ENCODE results near the gene RCN2. TPM values are rescaled to one million over a fixed set of nuclear protein-coding genes. Genes with fewer than 3 reads are reported as not detected.

The RCN2 gene
- total and polyA plus RNA-seq, 2 experiments from 2014 or later = 96.7 to 178 TPM

DNA sequence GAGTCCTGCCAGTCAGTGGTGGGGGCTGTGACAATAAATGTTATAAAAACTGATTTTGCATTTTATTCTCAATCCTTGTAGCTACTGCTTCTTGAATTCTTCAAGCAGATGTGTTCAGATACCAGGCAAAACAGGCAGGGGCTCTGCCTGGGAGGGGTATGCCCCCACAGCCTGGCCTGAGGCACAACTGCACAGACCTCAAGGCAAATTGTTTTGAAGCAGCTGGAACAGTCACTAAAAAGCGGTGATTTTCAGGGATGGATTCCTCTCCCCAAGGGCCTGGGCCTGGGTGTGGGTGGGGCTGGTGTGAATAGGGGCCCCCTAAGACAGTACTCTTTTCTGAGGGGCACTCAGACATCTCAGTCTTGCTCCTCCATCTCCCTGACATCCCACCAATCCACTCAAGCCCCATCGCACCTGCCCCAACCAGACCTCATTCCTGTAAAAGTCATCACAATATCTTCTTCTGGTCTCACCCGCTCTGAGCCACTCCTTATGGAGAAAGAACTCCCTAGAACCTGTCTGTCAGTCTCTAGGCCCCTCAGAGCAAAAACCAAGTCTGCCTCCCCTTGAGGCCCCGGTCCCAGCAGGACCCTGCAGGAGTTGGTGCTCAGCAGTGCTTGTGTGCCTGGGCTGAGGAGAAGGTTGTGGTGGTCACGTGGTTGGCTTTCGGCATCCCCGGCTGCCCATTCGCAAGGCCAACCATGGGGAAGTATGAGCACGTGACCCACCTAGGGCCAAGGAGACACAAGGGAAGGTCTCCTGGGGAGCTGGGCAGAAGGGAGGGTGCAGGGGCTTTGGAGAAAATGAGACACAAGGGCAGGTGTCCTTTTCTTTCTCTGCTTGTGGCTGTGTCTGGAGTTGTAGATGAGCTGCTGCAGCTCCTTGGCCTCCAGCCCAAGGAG, 60.4 kb downstream of the RCN2 start:
- H3K9ac ChIP-seq = no peak overlapping the region
- no peak overlapping the region for H3K4me3 ChIP-seq
- in situ Hi-C loops (cut with MboI) = no loop called here
- H3K4me2 ChIP-seq (ENCODE audit: unreplicated experiment) = no peak overlapping the region
- peaks cover 10% of the 10 kb centered on the region for H3K4me1 ChIP-seq (ENCODE audit: insufficient read depth)
- no peaks in the 10 kb centered on the region for H3K36me3 ChIP-seq (ENCODE audit: low read depth)
- no peaks in the 10 kb centered on the region for H3K79me2 ChIP-seq (ENCODE audit: insufficient read depth)
- no peaks in the 10 kb centered on the region for H3K9me3 ChIP-seq (ENCODE audit: low read depth)
- H4K20me1 ChIP-seq (ENCODE audit: insufficient read depth) = no peaks in the 10 kb centered on the region
- no peaks in the 10 kb centered on the region for H3F3A ChIP-seq (ENCODE audit: insufficient read depth)
- H3K9me2 ChIP-seq (ENCODE audit: insufficient read depth) = no peaks in the 10 kb centered on the region
- no peak overlapping the region for H2AFZ ChIP-seq
- no peak overlapping the region for H3K27ac ChIP-seq
- WGBS, 2 experiments (ENCODE audit: low coverage in 1 of 2, low lambda C conversion rate in 2 of 2, missing lambda C conversion rate in 2 of 2) = 88 to 89% methylated on average over 9 of the region's 9 CpGs
- TF ChIP-seq EZH2phosphoT487 (IDR thresholded peaks at IDR 0.05; ENCODE audit: insufficient read depth, low read depth) (no peak), EZH2 (IDR thresholded peaks at IDR 0.05; ENCODE audit: insufficient read depth, poor library complexity, severe bottlenecking) (no peak)
- H3K27me3 ChIP-seq (replicated peaks; ENCODE audit: insufficient read depth) = no peaks in the 10 kb centered on the region
- DNase-seq = no peak

DNA sequence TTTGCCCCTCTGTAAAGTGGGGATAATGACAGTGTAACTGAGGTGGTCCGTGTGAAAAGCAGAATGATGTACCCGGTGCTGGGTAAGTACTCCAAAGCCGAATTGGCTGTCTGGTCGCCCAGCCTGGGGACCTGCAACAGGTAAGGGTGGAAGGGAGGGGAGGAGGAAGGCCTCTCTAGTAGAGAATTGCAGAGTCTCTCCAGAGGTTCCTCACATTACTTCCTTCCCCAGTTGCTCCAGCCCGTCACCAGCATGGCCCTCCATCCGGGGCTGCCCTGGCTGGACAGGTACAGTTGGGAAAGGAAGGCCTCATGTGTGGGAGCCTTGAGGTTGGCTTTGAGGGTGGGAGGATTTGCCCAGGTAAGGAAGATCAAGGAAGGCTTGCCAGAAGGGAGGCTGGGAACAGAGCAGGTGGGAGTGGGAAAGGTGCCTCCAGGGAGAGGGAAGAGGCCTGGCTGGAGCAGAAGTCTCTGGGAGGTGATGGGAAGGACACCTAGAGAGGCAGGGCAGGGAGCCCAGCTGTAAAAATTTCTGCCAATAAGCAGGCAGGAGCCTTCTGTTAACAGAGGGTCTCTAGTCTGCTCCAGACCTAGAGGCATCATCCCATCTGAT, 61.7 kb downstream of the RCN2 start:
- TF ChIP-seq EZH2 (IDR thresholded peaks at IDR 0.05; ENCODE audit: insufficient read depth, poor library complexity, severe bottlenecking) = no peak
- TF ChIP-seq EZH2phosphoT487 (IDR thresholded peaks at IDR 0.05; ENCODE audit: insufficient read depth, low read depth) = no peak
- Histone ChIP-seq H3K9ac (no peak overlapping the region), H4K20me1 (ENCODE audit: insufficient read depth) (no peaks in the 10 kb centered on the region), H3K9me3 (ENCODE audit: low read depth) (no peaks in the 10 kb centered on the region), H3K4me2 (ENCODE audit: unreplicated experiment) (no peak overlapping the region), H3K4me1 (ENCODE audit: insufficient read depth) (peaks cover 13% of the 10 kb centered on the region), H2AFZ (no peak overlapping the region), H3K36me3 (ENCODE audit: low read depth) (no peaks in the 10 kb centered on the region), H3K9me2 (ENCODE audit: insufficient read depth) (no peaks in the 10 kb centered on the region), H3F3A (ENCODE audit: insufficient read depth) (peaks cover 4% of the 10 kb centered on the region; the same call in 1 of the 2 replicates), H3K27ac (no peak overlapping the region), H3K79me2 (ENCODE audit: insufficient read depth) (no peaks in the 10 kb centered on the region), H3K4me3 (no peak overlapping the region), H3K27me3 (replicated peaks; ENCODE audit: insufficient read depth) (no peaks in the 10 kb centered on the region)
- 79 to 85% methylated on average over 6 of the region's 6 CpGs for WGBS, 2 experiments (ENCODE audit: low coverage in 1 of 2, low lambda C conversion rate in 2 of 2, missing lambda C conversion rate in 2 of 2)
- in situ Hi-C loops (cut with MboI) = no loop called here
- no peak for DNase-seq

DNA sequence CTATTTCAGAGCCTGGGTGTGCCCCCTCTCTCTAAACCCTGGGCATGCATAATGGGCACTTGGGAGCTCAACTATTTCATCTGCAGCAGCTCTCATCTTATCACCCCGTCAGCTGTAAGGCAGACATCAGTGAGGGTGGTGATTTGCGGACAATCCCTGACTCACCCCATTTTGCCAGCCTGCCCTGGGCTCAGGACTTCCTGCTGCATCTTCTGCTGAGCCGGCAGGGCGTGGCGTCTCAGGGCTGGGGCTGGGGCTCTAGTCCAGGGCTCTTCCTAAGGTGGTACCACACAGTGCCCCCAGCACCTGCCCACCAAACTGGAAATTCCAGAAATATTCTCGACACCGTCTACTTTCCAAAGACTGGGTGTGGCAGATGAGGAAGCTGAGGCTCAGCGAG, 62.5 kb downstream of the RCN2 start:
- Histone ChIP-seq H3K9me3 (ENCODE audit: low read depth) (no peaks in the 10 kb centered on the region), H3K9me2 (ENCODE audit: insufficient read depth) (no peaks in the 10 kb centered on the region), H3K27me3 (replicated peaks; ENCODE audit: insufficient read depth) (no peaks in the 10 kb centered on the region), H3K9ac (no peak overlapping the region), H3F3A (ENCODE audit: insufficient read depth) (peaks cover 4% of the 10 kb centered on the region; the same call in 1 of the 2 replicates), H4K20me1 (ENCODE audit: insufficient read depth) (no peaks in the 10 kb centered on the region), H3K4me2 (ENCODE audit: unreplicated experiment) (no peak overlapping the region), H3K4me3 (no peak overlapping the region), H2AFZ (no peak overlapping the region), H3K79me2 (ENCODE audit: insufficient read depth) (no peaks in the 10 kb centered on the region), H3K27ac (no peak overlapping the region), H3K36me3 (ENCODE audit: low read depth) (no peaks in the 10 kb centered on the region), H3K4me1 (ENCODE audit: insufficient read depth) (peaks cover 13% of the 10 kb centered on the region)
- TF ChIP-seq EZH2 (IDR thresholded peaks at IDR 0.05; ENCODE audit: insufficient read depth, poor library complexity, severe bottlenecking) (no peak), EZH2phosphoT487 (IDR thresholded peaks at IDR 0.05; ENCODE audit: insufficient read depth, low read depth) (no peak)
- DNase-seq = no peak
- in situ Hi-C loops (cut with MboI) = no loop called here
- WGBS, 2 experiments (ENCODE audit: low coverage in 1 of 2, low lambda C conversion rate in 2 of 2, missing lambda C conversion rate in 2 of 2) = 87 to 95% methylated on average over 8 of the region's 8 CpGs

DNA sequence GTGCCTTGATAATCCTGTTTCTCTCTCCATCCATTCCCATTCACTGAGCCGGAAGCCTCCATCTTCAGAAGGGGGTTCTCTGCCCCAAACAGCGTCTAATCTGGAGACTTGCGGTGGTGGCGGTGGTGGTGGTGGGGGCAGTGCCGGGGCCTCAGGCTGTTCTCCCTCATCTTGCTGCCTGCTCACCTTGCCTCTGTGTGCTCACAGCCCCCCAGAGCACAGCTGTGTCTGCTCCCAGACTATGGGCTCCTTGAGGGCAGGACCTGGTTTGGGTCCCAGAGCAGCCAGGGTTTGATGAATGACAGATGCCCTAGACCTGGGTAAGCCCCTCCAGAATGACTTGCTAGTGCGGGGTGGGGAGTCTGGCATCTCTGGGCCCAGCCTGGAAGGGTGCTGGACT, 62.9 kb downstream of the RCN2 start:
- no peak for TF ChIP-seq EZH2phosphoT487 (IDR thresholded peaks at IDR 0.05; ENCODE audit: insufficient read depth, low read depth)
- no peak for TF ChIP-seq EZH2 (IDR thresholded peaks at IDR 0.05; ENCODE audit: insufficient read depth, poor library complexity, severe bottlenecking)
- H3K9me3 ChIP-seq (ENCODE audit: low read depth) = no peaks in the 10 kb centered on the region
- no peak for DNase-seq
- H3K4me2 ChIP-seq (ENCODE audit: unreplicated experiment) = no peak overlapping the region
- H3K27ac ChIP-seq = no peak overlapping the region
- no peak overlapping the region for H3K4me3 ChIP-seq
- H3K79me2 ChIP-seq (ENCODE audit: insufficient read depth) = no peaks in the 10 kb centered on the region
- H3K9ac ChIP-seq = no peak overlapping the region
- H3K9me2 ChIP-seq (ENCODE audit: insufficient read depth) = no peaks in the 10 kb centered on the region
- in situ Hi-C loops (cut with MboI) = no loop called here
- 98 to 100% methylated on average over 6 of the region's 6 CpGs for WGBS, 2 experiments (ENCODE audit: low coverage in 1 of 2, low lambda C conversion rate in 2 of 2, missing lambda C conversion rate in 2 of 2)
- peaks cover 13% of the 10 kb centered on the region for H3K4me1 ChIP-seq (ENCODE audit: insufficient read depth)
- peaks cover 4% of the 10 kb centered on the region; the same call in 1 of the 2 replicates for H3F3A ChIP-seq (ENCODE audit: insufficient read depth)
- no peak overlapping the region for H2AFZ ChIP-seq
- H3K27me3 ChIP-seq (replicated peaks; ENCODE audit: insufficient read depth) = no peaks in the 10 kb centered on the region
- H3K36me3 ChIP-seq (ENCODE audit: low read depth) = no peaks in the 10 kb centered on the region
- H4K20me1 ChIP-seq (ENCODE audit: insufficient read depth) = no peaks in the 10 kb centered on the region
